ENCODE data around the gene MCF2. TPM values are rescaled to one million over a fixed set of nuclear protein-coding genes. Genes with fewer than 3 reads are reported as not detected.

MCF2 gene
- total and polyA plus RNA-seq, 9 donors, result 0.91 to 8.1 (median 3.6) TPM

- Histone ChIP-seq H3K27me3 (no peaks in the 10 kb centered on the region), H3K27ac (no peak overlapping the region), H3K9me3 (no peaks in the 10 kb centered on the region), H3K36me3 (no peaks in the 10 kb centered on the region), H3K4me3 (no peak overlapping the region), H3K4me1 (ENCODE audit: insufficient read depth) (no peaks in the 10 kb centered on the region)
- 22 to 35% (median 22%) methylated on average over 10 of the region's 10 CpGs for WGBS, 3 donors
- DNase-seq, result no peak
- TF ChIP-seq EP300 (IDR thresholded peaks at IDR 0.05) (no peak), POLR2A (IDR thresholded peaks at IDR 0.05) (no peak), CTCF (IDR thresholded peaks at IDR 0.05) (no peak)
- intact Hi-C loops (cut with DNase I), result no loop called here
Observed at GRCh38 chrX:139642241-139642927, 65.6 kb downstream of the MCF2 start.

DNA sequence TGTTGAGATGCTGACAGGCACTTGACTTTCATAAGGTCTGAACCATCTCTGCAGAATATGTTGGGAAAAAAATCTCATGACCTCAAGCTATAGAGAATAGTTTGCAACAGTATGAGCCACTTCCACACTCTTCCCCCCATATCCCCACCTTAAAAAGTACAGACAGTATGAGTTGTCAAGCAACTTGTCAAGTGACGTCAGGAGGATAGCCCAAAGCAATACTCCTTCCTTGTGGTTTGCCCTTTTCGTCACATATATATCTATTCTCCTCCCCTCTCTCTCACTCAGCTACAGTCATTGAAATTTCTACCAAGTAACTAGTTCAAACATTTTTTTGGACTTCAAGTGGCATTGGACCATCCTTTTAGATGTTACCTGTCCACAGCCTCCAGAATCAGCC lies 67.7 kb downstream of the MCF2 start:
- Histone ChIP-seq H3K9me3 (no peaks in the 10 kb centered on the region), H3K27me3 (no peaks in the 10 kb centered on the region), H3K27ac (no peak overlapping the region), H3K4me3 (no peak overlapping the region), H3K36me3 (no peaks in the 10 kb centered on the region), H3K4me1 (ENCODE audit: insufficient read depth) (no peaks in the 10 kb centered on the region)
- 62 to 75% (median 70%) methylated on average over 2 of the region's 2 CpGs for WGBS, 3 donors
- intact Hi-C loops (cut with DNase I), result no loop called here
- DNase-seq, result no peak
- no peak for TF ChIP-seq POLR2A (IDR thresholded peaks at IDR 0.05)
- no peak for TF ChIP-seq CTCF (IDR thresholded peaks at IDR 0.05)

- no peak overlapping the region for H3K27ac ChIP-seq
- no peaks in the 10 kb centered on the region for H3K27me3 ChIP-seq
- H3K36me3 ChIP-seq, result no peaks in the 10 kb centered on the region
- H3K4me1 ChIP-seq (ENCODE audit: insufficient read depth), result no peaks in the 10 kb centered on the region
- intact Hi-C loops (cut with DNase I), result no loop called here
- 27 to 46% (median 31%) methylated on average over 8 of the region's 8 CpGs for WGBS, 3 donors
- DNase-seq, result peak; percentile 18 to 48 (median 22)
- TF ChIP-seq POLR2A (IDR thresholded peaks at IDR 0.05), result no peak
- no peak overlapping the region for H3K4me3 ChIP-seq
- no peaks in the 10 kb centered on the region for H3K9me3 ChIP-seq
Observed at GRCh38 chrX:139639253-139639652, 68.7 kb downstream of the MCF2 start.

DNA sequence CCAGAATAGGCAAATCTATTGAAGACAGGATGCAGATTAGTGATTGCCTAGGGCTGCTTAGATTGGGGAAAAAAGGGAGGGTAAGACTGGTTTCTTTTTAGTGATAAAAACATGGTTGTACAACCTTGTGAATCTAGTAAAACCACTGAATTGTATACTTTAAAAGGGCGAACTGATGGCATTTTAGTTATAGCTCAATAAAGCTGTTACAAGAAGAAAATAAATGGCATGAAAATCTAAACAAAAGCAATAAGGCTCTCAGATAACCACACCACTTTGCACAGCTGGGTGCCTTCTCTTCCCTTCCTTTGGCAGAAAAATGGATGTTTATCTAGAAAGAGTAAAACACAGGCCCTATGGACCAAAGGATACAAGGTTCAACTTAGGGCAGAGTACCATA lies 107.9 kb downstream of the MCF2 start:
- H3K36me3 ChIP-seq, result no peaks in the 10 kb centered on the region
- no peak overlapping the region for H3K4me3 ChIP-seq
- H3K9me3 ChIP-seq, result no peaks in the 10 kb centered on the region
- no peak for TF ChIP-seq EP300 (IDR thresholded peaks at IDR 0.05)
- no peak for TF ChIP-seq CTCF (IDR thresholded peaks at IDR 0.05)
- TF ChIP-seq POLR2A (IDR thresholded peaks at IDR 0.05), result no peak
- H3K27me3 ChIP-seq, result no peaks in the 10 kb centered on the region
- intact Hi-C loops (cut with DNase I), result no loop called here
- no peak overlapping the region for H3K27ac ChIP-seq
- no peaks in the 10 kb centered on the region for H3K4me1 ChIP-seq (ENCODE audit: insufficient read depth)
- DNase-seq, result no peak
- 41 to 68% (median 52%) methylated on average over 1 of the region's 1 CpG for WGBS, 3 donors

DNA sequence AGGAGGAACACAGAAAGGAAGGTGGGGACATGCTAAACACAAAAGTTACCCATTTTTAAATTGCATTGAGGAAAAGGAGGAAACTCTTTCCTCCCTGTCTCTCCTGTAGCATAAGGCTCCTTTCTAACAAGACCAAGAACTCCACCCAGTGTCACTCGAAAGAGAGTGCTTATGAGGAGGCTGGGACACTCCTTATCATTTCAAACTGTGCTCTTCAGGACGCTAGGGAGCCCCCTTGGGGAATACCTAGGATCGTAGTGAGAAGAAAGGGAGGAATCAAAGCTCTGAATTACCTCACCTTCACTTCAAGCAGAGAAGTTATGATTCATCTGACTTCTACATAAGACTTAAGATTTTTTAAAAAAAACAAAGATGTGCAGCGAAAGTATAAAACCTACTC lies 111.9 kb downstream of the MCF2 start:
- intact Hi-C loops (cut with DNase I), result no loop called here
- Histone ChIP-seq H3K9me3 (no peaks in the 10 kb centered on the region), H3K27ac (no peak overlapping the region), H3K4me3 (no peak overlapping the region), H3K27me3 (no peaks in the 10 kb centered on the region), H3K36me3 (no peaks in the 10 kb centered on the region), H3K4me1 (ENCODE audit: insufficient read depth) (no peaks in the 10 kb centered on the region)
- WGBS, 3 donors, result 41 to 47% (median 45%) methylated on average over 4 of the region's 4 CpGs
- TF ChIP-seq POLR2A (IDR thresholded peaks at IDR 0.05) (no peak), CTCF (IDR thresholded peaks at IDR 0.05) (no peak), EP300 (IDR thresholded peaks at IDR 0.05) (no peak)
- no peak for DNase-seq

Data from ovary (tissue), 9 donors.